Loucy (cell line): ENCODE measurements around the gene CSTF3.
"Not testable (repeated sequence)": the region's sequence is repeated elsewhere in the genome, so short reads cannot be mapped to it uniquely, and the experiment has no call there.

Experiments
- H2AFZ ChIP-seq: fragments of 200-600 bp; sonication (generic); 2 replicates; pipeline ENCODE4 v1.6.0; 2016; ENCODE audit warnings: antibody characterized with exemption, mild to moderate bottlenecking, low read length, moderate library complexity
- H3F3A ChIP-seq: fragments of 200-600 bp; 2 replicates; pipeline ENCODE4 v1.6.0; 2016; ENCODE audit warnings: antibody characterized with exemption, low read depth, mild to moderate bottlenecking
- H3K27me3 ChIP-seq: fragments of 200-600 bp; sonication (generic); 2 replicates; pipeline ENCODE4 v1.6.1; 2014; ENCODE audit warnings: low read length, mild to moderate bottlenecking; ENCODE audit not compliant: insufficient read depth, poor library complexity, severe bottlenecking
- H3K36me3 ChIP-seq: fragments of 200-600 bp; sonication (generic); 2 replicates; pipeline ENCODE4 v1.6.1; 2016; ENCODE audit warnings: low read length; ENCODE audit not compliant: insufficient read depth
- H3K4me1 ChIP-seq: fragments of 200-600 bp; sonication (generic); 2 replicates; pipeline ENCODE4 v1.5.1; 2014; ENCODE audit warnings: low read length, mild to moderate bottlenecking; ENCODE audit not compliant: insufficient read depth, poor library complexity, severe bottlenecking
- H3K4me2 ChIP-seq: fragments of 200-600 bp; sonication (generic); 2 replicates; pipeline ENCODE4 v1.6.0; 2014; ENCODE audit warnings: antibody characterized with exemption, low read length, low read depth, mild to moderate bottlenecking; ENCODE audit not compliant: poor library complexity, severe bottlenecking
- H3K4me3 ChIP-seq: fragments of 200-600 bp; sonication (generic); 2 replicates; pipeline ENCODE4 v1.5.1; 2014; ENCODE audit warnings: low read length, mild to moderate bottlenecking, mixed read lengths; ENCODE audit not compliant: poor library complexity, severe bottlenecking
- H3K79me2 ChIP-seq: fragments of 200-600 bp; sonication (generic); 2 replicates; pipeline ENCODE4 v1.6.1; 2014; ENCODE audit warnings: low read length; ENCODE audit not compliant: insufficient read depth
- H3K9ac ChIP-seq: fragments of 200-600 bp; sonication (generic); 2 replicates; pipeline ENCODE4 v1.6.0; 2014; ENCODE audit warnings: mild to moderate bottlenecking, low read depth, low read length, moderate library complexity; ENCODE audit not compliant: poor library complexity, severe bottlenecking
- H3K9me2 ChIP-seq: fragments of 200-600 bp; sonication (generic); replicated peaks from 2 replicates; pipeline ENCODE4 v1.6.1; 2016; ENCODE audit warnings: low read depth, low read length, mixed read lengths
- H3K9me3 ChIP-seq: fragments of 200-600 bp; sonication (generic); 2 replicates; pipeline ENCODE4 v1.6.1; 2014; ENCODE audit warnings: mild to moderate bottlenecking, antibody characterized with exemption, low read length, low read depth; ENCODE audit not compliant: insufficient read depth
- H4K20me1 ChIP-seq: fragments of 200-600 bp; sonication (generic); 2 replicates; pipeline ENCODE4 v1.6.0; 2014; ENCODE audit warnings: antibody characterized with exemption, low read length, mild to moderate bottlenecking; ENCODE audit not compliant: insufficient read depth, poor library complexity, severe bottlenecking
- CTCF ChIP-seq: fragments of 200-600 bp; sonication (generic); conservative IDR thresholded peaks from 2 replicates; pipeline ENCODE4 v1.5.1; 2014; ENCODE audit warnings: mild to moderate bottlenecking, antibody characterized with exemption, low read length
- EZH2phosphoT487 ChIP-seq: fragments of 200-600 bp; IDR thresholded peaks from 2 replicates; pipeline ENCODE4 v1.6.1; 2018; ENCODE audit warnings: antibody characterized with exemption, mild to moderate bottlenecking, moderate library complexity, borderline replicate concordance

Gene CSTF3

GRCh38 chr11:33055375-33055774 is 105.9 kb downstream of the CSTF3 start:
- peaks cover 47% of the 10 kb centered on the region; the same call in 1 of the 2 replicates for H3K36me3 ChIP-seq
- H3K79me2 ChIP-seq: no peaks in the 10 kb centered on the region
- no peaks in the 10 kb centered on the region for H3K9me2 ChIP-seq
- no peaks in the 10 kb centered on the region for H3K27me3 ChIP-seq
- no peaks in the 10 kb centered on the region for H3K4me1 ChIP-seq
- no peaks in the 10 kb centered on the region for H4K20me1 ChIP-seq
- H3K9me3 ChIP-seq: no peaks in the 10 kb centered on the region
- no peaks in the 10 kb centered on the region for H3F3A ChIP-seq
- H3K4me3 ChIP-seq: no peak overlapping the region
- no peak overlapping the region for H3K4me2 ChIP-seq
- H2AFZ ChIP-seq: no peak overlapping the region
- no peak for TF ChIP-seq EZH2phosphoT487
- TF ChIP-seq CTCF: no peak
- no peak overlapping the region for H3K9ac ChIP-seq

GRCh38 chr11:33052231-33052630 is 109.0 kb downstream of the CSTF3 start:
- Histone ChIP-seq H3K9me2 (no peaks in the 10 kb centered on the region), H3K4me2 (no peak overlapping the region), H3K79me2 (no peaks in the 10 kb centered on the region), H2AFZ (no peak overlapping the region), H3K4me1 (peaks cover 4% of the 10 kb centered on the region), H3K4me3 (no peak overlapping the region), H3K9me3 (no peaks in the 10 kb centered on the region), H3K27me3 (no peaks in the 10 kb centered on the region), H3F3A (no peaks in the 10 kb centered on the region), H4K20me1 (no peaks in the 10 kb centered on the region), H3K36me3 (peaks cover 16% of the 10 kb centered on the region; the same call in 1 of the 2 replicates), H3K9ac (no peak overlapping the region)
- TF ChIP-seq EZH2phosphoT487: no peak
- TF ChIP-seq CTCF: no peak

- H3K9me3 ChIP-seq, H3K4me2 ChIP-seq, H3K79me2 ChIP-seq, H3K9ac ChIP-seq, H3K4me3 ChIP-seq, H3K9me2 ChIP-seq, H2AFZ ChIP-seq, H3K27me3 ChIP-seq, H4K20me1 ChIP-seq, H3K4me1 ChIP-seq, H3F3A ChIP-seq: not testable (repeated sequence)
- H3K36me3 ChIP-seq: peaks cover 16% of the 10 kb centered on the region; the same call in 1 of the 2 replicates
Measured at GRCh38 chr11:33049565-33050408, 111.5 kb downstream of the CSTF3 start.

- not testable (repeated sequence) for H3K9me3 ChIP-seq, H3K79me2 ChIP-seq, H3K4me3 ChIP-seq, H3K36me3 ChIP-seq, H3K4me1 ChIP-seq, H4K20me1 ChIP-seq, H2AFZ ChIP-seq, H3F3A ChIP-seq, H3K4me2 ChIP-seq, H3K9me2 ChIP-seq, H3K9ac ChIP-seq, H3K27me3 ChIP-seq
Measured at GRCh38 chr11:33048701-33049100, 112.6 kb downstream of the CSTF3 start.
